ENCODE results near the gene ATP5F1B. TPM values are rescaled to one million over a fixed set of nuclear protein-coding genes. Genes with fewer than 3 reads are reported as not detected.

Gene ATP5F1B
- total and polyA plus RNA-seq, 9 of the 15 experiments (the other 6 are each of a cell fraction or from before 2014, with no cell fraction given) = 908 to 3,125 (median 1,482) TPM

DNA sequence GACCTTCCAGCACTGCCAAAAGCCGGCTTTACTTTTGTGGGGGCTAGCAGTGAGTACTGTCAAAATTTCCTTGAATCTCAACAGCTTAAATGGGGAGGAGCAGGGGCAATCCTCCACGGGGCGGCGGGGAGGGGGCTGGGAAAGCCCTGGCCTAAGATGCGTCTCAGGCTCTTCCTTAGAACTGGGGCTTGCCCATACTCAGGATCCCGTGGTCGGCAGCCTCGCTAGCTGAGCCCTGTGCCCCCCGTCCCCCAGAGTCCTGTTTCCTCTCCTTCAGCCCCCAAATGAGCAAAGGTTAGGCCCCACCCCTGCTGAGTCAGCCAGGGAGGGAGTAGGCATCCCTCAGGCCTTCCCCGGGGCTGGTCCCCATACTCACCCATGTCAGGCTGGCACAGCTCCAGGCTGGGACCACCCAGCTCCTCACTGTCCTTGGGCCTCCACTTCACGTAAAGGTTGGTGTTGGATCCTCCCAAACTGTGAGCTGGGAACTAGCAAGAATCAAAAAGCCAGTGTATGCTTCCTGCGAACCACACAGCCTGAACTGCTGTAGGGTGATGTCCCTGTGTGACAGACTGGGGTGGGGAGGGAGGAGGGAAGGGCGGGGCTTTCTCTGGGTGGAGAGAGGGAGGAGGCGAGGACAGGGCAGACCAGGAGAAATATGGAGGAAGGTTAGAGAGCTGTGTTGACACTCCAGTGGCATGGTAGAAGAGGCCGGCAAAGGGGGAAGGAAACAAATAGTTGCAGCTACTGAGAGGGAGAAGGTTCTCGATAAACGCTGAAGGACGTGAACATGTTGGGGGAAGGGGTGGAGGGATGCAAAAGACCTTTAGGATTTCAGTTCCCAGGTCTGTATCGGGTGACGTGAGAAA, 9.7 kb downstream of the ATP5F1B start (continued):
- TF ChIP-seq XRCC4 (IDR thresholded peaks at IDR 0.05; ENCODE audit: extremely low read depth, insufficient read depth, insufficient read length) (no peak), STAT5A (IDR thresholded peaks at IDR 0.05; ENCODE audit: borderline replicate concordance, low read length) (no peak), PYGO2 (tag; IDR thresholded peaks at IDR 0.05) (no peak), EZH2 (IDR thresholded peaks at IDR 0.05; ENCODE audit: borderline replicate concordance, low read depth, low read length) (no peak), NR2F6 (CRISPR knock-in tag; IDR thresholded peaks at IDR 0.05) (no peak), RAD51 (IDR thresholded peaks at IDR 0.05; ENCODE audit: borderline replicate concordance, low read depth) (no peak), BRCA1 (IDR thresholded peaks at IDR 0.05) (no peak), BRCA1 (CRISPR knock-in tag; IDR thresholded peaks at IDR 0.05) (no peak), CEBPB (tag; IDR thresholded peaks at IDR 0.05) (no peak), ZNF830 (CRISPR knock-in tag; IDR thresholded peaks at IDR 0.05) (no peak), ZNF41 (CRISPR knock-in tag; conservative IDR thresholded peaks at IDR 0.05) (no peak), ZNF146 (CRISPR knock-in tag; IDR thresholded peaks at IDR 0.05; ENCODE audit: unreplicated experiment) (no peak), SMAD1 (IDR thresholded peaks at IDR 0.05; ENCODE audit: low read depth, low read length, partially characterized antibody) (no peak), KLF6 (CRISPR knock-in tag; IDR thresholded peaks at IDR 0.05; ENCODE audit: borderline replicate concordance) (no peak), RBM34 (IDR thresholded peaks at IDR 0.05; ENCODE audit: borderline replicate concordance, insufficient read depth, low read length) (no peak), RFX7 (CRISPR knock-in tag; IDR thresholded peaks at IDR 0.05) (no peak), MTF1 (CRISPR knock-in tag; IDR thresholded peaks at IDR 0.05; ENCODE audit: borderline replicate concordance) (no peak), CTBP1 (IDR thresholded peaks at IDR 0.05; ENCODE audit: borderline replicate concordance) (peak; percentile 75; the same call in 1 of the 2 replicates), GABPB1 (CRISPR knock-in tag; IDR thresholded peaks at IDR 0.05) (no peak), RFX5 (IDR thresholded peaks at IDR 0.05; ENCODE audit: low read depth, low read length) (no peak), TCF3 (CRISPR knock-in tag; IDR thresholded peaks at IDR 0.05) (no peak), ZNF75A (CRISPR knock-in tag; IDR thresholded peaks at IDR 0.05) (no peak)
- TF ChIP-seq, protein P1, sequence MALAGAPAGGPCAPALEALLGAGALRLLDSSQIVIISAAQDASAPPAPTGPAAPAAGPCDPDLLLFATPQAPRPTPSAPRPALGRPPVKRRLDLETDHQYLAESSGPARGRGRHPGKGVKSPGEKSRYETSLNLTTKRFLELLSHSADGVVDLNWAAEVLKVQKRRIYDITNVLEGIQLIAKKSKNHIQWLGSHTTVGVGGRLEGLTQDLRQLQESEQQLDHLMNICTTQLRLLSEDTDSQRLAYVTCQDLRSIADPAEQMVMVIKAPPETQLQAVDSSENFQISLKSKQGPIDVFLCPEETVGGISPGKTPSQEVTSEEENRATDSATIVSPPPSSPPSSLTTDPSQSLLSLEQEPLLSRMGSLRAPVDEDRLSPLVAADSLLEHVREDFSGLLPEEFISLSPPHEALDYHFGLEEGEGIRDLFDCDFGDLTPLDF (CRISPR knock-in tag; IDR thresholded peaks at IDR 0.05) = peak; percentile 49; the same call in 1 of the 2 replicates
- TF ChIP-seq, protein P2, sequence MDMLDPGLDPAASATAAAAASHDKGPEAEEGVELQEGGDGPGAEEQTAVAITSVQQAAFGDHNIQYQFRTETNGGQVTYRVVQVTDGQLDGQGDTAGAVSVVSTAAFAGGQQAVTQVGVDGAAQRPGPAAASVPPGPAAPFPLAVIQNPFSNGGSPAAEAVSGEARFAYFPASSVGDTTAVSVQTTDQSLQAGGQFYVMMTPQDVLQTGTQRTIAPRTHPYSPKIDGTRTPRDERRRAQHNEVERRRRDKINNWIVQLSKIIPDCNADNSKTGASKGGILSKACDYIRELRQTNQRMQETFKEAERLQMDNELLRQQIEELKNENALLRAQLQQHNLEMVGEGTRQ (CRISPR knock-in tag; IDR thresholded peaks at IDR 0.05) = no peak
- TF ChIP-seq, protein P3, sequence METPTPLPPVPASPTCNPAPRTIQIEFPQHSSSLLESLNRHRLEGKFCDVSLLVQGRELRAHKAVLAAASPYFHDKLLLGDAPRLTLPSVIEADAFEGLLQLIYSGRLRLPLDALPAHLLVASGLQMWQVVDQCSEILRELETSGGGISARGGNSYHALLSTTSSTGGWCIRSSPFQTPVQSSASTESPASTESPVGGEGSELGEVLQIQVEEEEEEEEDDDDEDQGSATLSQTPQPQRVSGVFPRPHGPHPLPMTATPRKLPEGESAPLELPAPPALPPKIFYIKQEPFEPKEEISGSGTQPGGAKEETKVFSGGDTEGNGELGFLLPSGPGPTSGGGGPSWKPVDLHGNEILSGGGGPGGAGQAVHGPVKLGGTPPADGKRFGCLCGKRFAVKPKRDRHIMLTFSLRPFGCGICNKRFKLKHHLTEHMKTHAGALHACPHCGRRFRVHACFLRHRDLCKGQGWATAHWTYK (CRISPR knock-in tag; IDR thresholded peaks at IDR 0.05) = no peak
- TF ChIP-seq, protein P4, sequence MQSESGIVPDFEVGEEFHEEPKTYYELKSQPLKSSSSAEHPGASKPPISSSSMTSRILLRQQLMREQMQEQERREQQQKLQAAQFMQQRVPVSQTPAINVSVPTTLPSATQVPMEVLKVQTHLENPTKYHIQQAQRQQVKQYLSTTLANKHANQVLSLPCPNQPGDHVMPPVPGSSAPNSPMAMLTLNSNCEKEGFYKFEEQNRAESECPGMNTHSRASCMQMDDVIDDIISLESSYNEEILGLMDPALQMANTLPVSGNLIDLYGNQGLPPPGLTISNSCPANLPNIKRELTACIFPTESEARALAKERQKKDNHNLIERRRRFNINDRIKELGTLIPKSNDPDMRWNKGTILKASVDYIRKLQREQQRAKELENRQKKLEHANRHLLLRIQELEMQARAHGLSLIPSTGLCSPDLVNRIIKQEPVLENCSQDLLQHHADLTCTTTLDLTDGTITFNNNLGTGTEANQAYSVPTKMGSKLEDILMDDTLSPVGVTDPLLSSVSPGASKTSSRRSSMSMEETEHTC (IDR thresholded peaks at IDR 0.05) = no peak
